Choroid plexus epithelial cell (primary cell): ENCODE data around the gene ROM1.
A peak's percentile ranks its signal among the peaks of the same experiment; 100 is the strongest.
"Not testable (repeated sequence)": the region's sequence is repeated elsewhere in the genome, so short reads cannot be mapped to it uniquely, and the experiment has no call there.

Source experiments
- DNase-seq: peaks from one replicate; pipeline ENCODE4 v3.0.0-alpha.2; 2010; ENCODE audit warnings: low read depth
- H3K4me3 ChIP-seq: 2 replicates; pipeline ENCODE4 v1.5.1; 2011; ENCODE audit warnings: low read depth, mild to moderate bottlenecking, control low read depth, low read length, moderate library complexity
- TF ChIP-seq, protein P1 (sequence below): conservative IDR thresholded peaks from 2 replicates; pipeline ENCODE4 v1.5.1; 2011; ENCODE audit warnings: low read depth, mild to moderate bottlenecking, control low read depth, inconsistent platforms, low read length, moderate library complexity

The ROM1 gene

GRCh38 chr11:62645946-62646824, 33.1 kb downstream of the ROM1 start, which contains the start of gene GANAB:
GANAB (minus strand) TSS chr11:62646613; CDS start chr11:62646599, 14 bp downstream.
- H3K4me3 ChIP-seq: peak within 1 kb of the TSS; percentile 90
- peak; percentile 99 for DNase-seq
- TF ChIP-seq, protein P1, sequence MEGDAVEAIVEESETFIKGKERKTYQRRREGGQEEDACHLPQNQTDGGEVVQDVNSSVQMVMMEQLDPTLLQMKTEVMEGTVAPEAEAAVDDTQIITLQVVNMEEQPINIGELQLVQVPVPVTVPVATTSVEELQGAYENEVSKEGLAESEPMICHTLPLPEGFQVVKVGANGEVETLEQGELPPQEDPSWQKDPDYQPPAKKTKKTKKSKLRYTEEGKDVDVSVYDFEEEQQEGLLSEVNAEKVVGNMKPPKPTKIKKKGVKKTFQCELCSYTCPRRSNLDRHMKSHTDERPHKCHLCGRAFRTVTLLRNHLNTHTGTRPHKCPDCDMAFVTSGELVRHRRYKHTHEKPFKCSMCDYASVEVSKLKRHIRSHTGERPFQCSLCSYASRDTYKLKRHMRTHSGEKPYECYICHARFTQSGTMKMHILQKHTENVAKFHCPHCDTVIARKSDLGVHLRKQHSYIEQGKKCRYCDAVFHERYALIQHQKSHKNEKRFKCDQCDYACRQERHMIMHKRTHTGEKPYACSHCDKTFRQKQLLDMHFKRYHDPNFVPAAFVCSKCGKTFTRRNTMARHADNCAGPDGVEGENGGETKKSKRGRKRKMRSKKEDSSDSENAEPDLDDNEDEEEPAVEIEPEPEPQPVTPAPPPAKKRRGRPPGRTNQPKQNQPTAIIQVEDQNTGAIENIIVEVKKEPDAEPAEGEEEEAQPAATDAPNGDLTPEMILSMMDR: no peak

GRCh38 chr11:62646825-62647608, 34.0 kb downstream of the ROM1 start:
- no peak overlapping the region for H3K4me3 ChIP-seq
- TF ChIP-seq, protein P1: no peak
- DNase-seq: no peak

- H3K4me3 ChIP-seq: no peak overlapping the region
- TF ChIP-seq, protein P1: no peak
- DNase-seq: no peak
Measured at GRCh38 chr11:62647609-62648005, 34.5 kb downstream of the ROM1 start.

GRCh38 chr11:62648185-62648966, 35.3 kb downstream of the ROM1 start:
- TF ChIP-seq, protein P1: no peak
- no peak overlapping the region for H3K4me3 ChIP-seq
- DNase-seq: no peak

- TF ChIP-seq, protein P1: no peak
- no peak overlapping the region for H3K4me3 ChIP-seq
- DNase-seq: no peak
Measured at GRCh38 chr11:62648967-62649364, 35.9 kb downstream of the ROM1 start.

DNA sequence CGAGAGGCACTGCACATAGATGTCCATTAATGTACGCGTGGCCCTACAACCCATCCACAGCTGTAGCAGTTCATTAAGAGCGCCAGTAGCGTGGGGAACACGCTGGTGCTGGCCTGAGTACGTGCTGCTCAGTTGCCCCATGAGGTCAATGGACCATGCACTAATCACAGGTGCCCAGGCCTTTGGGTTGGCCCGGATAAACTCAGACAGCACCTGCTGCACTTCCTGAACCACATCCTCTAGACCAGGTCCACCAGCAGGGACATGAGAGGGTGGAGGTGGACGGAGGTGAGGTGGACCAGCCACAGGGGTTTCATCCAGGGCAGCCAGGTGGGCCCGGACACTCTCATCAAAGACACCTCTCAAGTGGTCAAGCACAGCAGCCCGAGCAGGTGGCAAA, 36.4 kb downstream of the ROM1 start:
- no peak overlapping the region for H3K4me3 ChIP-seq
- TF ChIP-seq, protein P1: no peak
- no peak for DNase-seq

DNA sequence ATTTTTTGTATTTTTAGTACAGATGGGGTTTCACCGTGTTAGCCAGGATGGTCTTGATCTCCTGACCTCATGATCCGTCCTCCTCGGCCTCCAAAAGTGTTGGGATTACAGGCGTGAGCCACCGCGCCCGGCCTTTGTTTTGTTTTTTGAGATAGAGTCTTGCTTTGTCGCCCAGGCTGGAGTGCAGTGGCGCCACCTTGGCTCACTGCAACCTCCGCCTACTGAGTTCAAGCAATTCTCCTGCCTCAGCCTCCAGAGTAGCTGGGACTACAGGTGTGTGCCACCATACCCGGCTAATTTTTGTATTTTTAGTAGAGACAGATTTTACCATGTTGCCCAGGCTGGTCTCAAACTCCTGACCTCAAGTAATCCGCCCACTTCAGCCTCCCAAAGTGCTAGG, 37.2 kb downstream of the ROM1 start:
- not testable (repeated sequence) for DNase-seq, H3K4me3 ChIP-seq
